ENCODE data around the gene SF3B2. TPM values are rescaled to one million over a fixed set of nuclear protein-coding genes. Genes with fewer than 3 reads are reported as not detected.

SF3B2 gene
- total and polyA plus RNA-seq, 9 of the 15 experiments (the other 6 are each of a cell fraction or from before 2014, with no cell fraction given), result 58.3 to 248 (median 157) TPM

DNA sequence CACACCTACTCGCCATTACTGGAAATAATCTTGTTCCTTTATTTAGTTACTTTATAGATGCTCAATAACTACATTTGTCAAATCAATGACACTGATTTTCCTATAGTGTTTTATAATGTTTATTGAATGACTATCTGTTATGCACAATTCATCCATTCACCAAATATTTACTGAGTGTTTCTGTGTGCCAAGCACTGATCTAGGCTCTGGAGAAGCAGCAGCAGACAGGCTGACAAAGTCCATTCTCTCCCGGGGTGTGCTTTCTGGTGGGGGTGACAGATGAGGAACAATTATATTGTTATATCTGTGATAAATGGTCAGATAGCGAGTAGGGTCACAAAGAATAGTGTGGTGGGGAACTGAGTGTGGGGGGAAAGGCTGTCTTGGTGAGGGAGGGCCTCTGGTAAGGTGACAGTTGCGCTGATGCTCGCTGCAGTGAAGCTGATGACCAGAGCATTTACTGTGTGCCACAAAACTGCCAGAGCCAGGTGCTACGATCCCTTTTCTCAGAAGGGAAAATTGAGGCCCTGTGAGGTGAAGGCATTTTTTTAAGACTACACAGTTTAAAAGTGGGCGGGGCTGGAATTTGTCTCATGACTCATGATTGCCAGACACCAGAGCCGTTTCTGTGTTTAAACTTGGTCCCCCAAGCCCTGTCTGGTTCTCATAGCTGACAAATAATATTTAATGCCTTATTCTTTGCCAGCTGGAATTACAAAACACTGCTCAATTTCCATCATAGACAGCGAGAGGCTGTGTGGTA is 28.1 kb downstream of the SF3B2 start (continued):
- TF ChIP-seq, protein P1, sequence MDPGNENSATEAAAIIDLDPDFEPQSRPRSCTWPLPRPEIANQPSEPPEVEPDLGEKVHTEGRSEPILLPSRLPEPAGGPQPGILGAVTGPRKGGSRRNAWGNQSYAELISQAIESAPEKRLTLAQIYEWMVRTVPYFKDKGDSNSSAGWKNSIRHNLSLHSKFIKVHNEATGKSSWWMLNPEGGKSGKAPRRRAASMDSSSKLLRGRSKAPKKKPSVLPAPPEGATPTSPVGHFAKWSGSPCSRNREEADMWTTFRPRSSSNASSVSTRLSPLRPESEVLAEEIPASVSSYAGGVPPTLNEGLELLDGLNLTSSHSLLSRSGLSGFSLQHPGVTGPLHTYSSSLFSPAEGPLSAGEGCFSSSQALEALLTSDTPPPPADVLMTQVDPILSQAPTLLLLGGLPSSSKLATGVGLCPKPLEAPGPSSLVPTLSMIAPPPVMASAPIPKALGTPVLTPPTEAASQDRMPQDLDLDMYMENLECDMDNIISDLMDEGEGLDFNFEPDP (CRISPR knock-in tag; IDR thresholded peaks at IDR 0.05), result no peak
- TF ChIP-seq ZKSCAN1 (IDR thresholded peaks at IDR 0.05; ENCODE audit: low read depth, low read length), result no peak
- no peak for TF ChIP-seq RFX7 (CRISPR knock-in tag; IDR thresholded peaks at IDR 0.05)
- TF ChIP-seq ZNF121 (CRISPR knock-in tag; conservative IDR thresholded peaks at IDR 0.05), result no peak
- TF ChIP-seq SMARCA4 (IDR thresholded peaks at IDR 0.05), result 0 out of 2 replicates have a peak, but pooled peaks have one; percentile 19
- TF ChIP-seq PCBP2 (IDR thresholded peaks at IDR 0.05; ENCODE audit: low read depth, low read length, poor library complexity, severe bottlenecking), result no peak
- TF ChIP-seq NR2C1 (IDR thresholded peaks at IDR 0.05), result no peak
- no peak for TF ChIP-seq NR2C1 (tag; IDR thresholded peaks at IDR 0.05)
- TF ChIP-seq, protein P2, sequence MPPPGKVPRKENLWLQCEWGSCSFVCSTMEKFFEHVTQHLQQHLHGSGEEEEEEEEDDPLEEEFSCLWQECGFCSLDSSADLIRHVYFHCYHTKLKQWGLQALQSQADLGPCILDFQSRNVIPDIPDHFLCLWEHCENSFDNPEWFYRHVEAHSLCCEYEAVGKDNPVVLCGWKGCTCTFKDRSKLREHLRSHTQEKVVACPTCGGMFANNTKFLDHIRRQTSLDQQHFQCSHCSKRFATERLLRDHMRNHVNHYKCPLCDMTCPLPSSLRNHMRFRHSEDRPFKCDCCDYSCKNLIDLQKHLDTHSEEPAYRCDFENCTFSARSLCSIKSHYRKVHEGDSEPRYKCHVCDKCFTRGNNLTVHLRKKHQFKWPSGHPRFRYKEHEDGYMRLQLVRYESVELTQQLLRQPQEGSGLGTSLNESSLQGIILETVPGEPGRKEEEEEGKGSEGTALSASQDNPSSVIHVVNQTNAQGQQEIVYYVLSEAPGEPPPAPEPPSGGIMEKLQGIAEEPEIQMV (tag; conservative IDR thresholded peaks at IDR 0.05; ENCODE audit: low read depth), result no peak
- TF ChIP-seq ELF4 (CRISPR knock-in tag; IDR thresholded peaks at IDR 0.05), result no peak
- no peak for TF ChIP-seq SNRNP70 (optimal IDR thresholded peaks at IDR 0.05; ENCODE audit: low read depth, low read length)
- TF ChIP-seq SIN3A (IDR thresholded peaks at IDR 0.05; ENCODE audit: borderline replicate concordance in 2 of 2, control insufficient read depth in 1 of 2, low read depth in 2 of 2, low read length in 2 of 2), result no peak
- no peak for TF ChIP-seq ZNF778 (CRISPR knock-in tag; IDR thresholded peaks at IDR 0.05)
- TF ChIP-seq, protein P3, sequence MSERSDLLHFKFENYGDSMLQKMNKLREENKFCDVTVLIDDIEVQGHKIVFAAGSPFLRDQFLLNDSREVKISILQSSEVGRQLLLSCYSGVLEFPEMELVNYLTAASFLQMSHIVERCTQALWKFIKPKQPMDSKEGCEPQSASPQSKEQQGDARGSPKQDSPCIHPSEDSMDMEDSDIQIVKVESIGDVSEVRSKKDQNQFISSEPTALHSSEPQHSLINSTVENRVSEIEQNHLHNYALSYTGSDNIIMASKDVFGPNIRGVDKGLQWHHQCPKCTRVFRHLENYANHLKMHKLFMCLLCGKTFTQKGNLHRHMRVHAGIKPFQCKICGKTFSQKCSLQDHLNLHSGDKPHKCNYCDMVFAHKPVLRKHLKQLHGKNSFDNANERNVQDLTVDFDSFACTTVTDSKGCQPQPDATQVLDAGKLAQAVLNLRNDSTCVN (CRISPR knock-in tag; IDR thresholded peaks at IDR 0.05), result no peak
- peak; percentile 95 for TF ChIP-seq ESRRA (IDR thresholded peaks at IDR 0.05; ENCODE audit: borderline replicate concordance, low read depth)
- no peak for TF ChIP-seq ETV1 (tag; conservative IDR thresholded peaks at IDR 0.05; ENCODE audit: low read depth)
- no peak for TF ChIP-seq ELF1 (tag; IDR thresholded peaks at IDR 0.05)
- no peak for TF ChIP-seq ARNT (IDR thresholded peaks at IDR 0.05)
- no peak for TF ChIP-seq ZNF77 (CRISPR knock-in tag; IDR thresholded peaks at IDR 0.05)
- TF ChIP-seq, protein P4, sequence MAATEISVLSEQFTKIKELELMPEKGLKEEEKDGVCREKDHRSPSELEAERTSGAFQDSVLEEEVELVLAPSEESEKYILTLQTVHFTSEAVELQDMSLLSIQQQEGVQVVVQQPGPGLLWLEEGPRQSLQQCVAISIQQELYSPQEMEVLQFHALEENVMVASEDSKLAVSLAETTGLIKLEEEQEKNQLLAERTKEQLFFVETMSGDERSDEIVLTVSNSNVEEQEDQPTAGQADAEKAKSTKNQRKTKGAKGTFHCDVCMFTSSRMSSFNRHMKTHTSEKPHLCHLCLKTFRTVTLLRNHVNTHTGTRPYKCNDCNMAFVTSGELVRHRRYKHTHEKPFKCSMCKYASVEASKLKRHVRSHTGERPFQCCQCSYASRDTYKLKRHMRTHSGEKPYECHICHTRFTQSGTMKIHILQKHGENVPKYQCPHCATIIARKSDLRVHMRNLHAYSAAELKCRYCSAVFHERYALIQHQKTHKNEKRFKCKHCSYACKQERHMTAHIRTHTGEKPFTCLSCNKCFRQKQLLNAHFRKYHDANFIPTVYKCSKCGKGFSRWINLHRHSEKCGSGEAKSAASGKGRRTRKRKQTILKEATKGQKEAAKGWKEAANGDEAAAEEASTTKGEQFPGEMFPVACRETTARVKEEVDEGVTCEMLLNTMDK (IDR thresholded peaks at IDR 0.05; ENCODE audit: borderline replicate concordance, insufficient read depth, low read depth, low read length, poor library complexity, severe bottlenecking), result no peak
- no peak for TF ChIP-seq ZNF232 (CRISPR knock-in tag; IDR thresholded peaks at IDR 0.05)
- TF ChIP-seq JUNB (CRISPR knock-in tag; conservative IDR thresholded peaks at IDR 0.05), result no peak
- TF ChIP-seq POLR2H (tag; IDR thresholded peaks at IDR 0.05; ENCODE audit: low read depth), result no peak
- TF ChIP-seq FUS (optimal IDR thresholded peaks at IDR 0.05; ENCODE audit: low read depth, low read length), result no peak

Measured in K562 (cell line).